Activated CD8-positive, alpha-beta memory T cell treated with anti-CD3 and anti-CD28 coated beads, Interleukin-2, amount 50 U/mL, for 48 hours (primary cell): Measurements from ENCODE around the gene LHB.

ENCODE experiments used
- DNase-seq: peaks from one replicate; pipeline ENCODE4 v3.0.0-alpha.2; 2020

LHB gene

DNA sequence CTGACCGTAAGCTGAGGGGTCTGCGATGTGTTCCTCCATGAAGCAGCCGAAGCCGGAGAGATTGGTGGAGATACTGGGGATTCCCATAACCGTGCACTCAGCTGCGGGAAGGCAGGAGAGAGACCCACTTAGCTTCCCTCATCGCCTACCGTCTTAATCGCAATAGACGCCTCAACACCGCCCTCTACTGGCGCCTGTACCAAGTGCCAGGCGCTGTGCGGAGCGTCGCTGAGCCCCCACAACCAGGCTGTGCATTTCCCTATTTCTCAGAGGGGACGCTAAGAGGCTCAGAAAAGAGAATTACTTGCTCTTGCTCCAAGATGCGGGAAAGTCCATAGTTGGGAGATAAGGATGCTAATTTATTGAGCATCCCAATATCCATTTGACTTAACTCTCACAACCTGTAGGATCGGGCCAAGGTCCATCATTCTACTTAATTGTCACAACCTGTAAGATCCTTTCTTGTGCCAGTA, 45.9 kb downstream of the LHB start:
- peak; percentile 95 for DNase-seq

DNA sequence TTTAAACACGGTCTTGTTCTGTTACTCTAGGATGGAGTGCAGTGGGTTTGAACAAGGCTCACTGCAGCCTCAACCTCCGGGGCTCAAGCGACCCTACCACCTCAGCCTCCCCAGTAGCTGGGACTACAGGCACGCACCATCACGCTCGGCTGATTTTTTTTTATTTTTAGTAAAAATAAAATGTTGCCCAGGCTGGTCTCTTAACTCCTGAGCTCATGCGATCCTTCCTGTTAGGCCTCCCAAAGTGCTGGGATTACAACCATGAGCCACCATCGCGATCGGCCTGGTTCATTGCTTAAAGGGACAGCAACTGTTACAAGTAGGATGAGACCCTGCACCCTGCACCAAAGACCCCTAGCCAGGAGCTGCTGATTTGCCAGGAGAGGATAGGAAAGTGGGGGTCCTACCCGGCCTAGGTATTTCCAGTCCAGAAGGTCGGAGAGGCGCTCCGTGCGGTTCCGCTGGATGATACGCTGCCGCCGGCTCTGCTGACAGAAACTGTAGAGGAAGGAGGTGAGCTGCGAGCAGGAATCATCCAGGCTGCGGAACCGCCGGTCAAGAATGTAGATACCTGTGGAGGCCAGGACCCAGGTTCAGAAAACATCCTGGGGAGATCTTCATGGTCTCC, 46.6 kb downstream of the LHB start:
- DNase-seq = no peak

DNA sequence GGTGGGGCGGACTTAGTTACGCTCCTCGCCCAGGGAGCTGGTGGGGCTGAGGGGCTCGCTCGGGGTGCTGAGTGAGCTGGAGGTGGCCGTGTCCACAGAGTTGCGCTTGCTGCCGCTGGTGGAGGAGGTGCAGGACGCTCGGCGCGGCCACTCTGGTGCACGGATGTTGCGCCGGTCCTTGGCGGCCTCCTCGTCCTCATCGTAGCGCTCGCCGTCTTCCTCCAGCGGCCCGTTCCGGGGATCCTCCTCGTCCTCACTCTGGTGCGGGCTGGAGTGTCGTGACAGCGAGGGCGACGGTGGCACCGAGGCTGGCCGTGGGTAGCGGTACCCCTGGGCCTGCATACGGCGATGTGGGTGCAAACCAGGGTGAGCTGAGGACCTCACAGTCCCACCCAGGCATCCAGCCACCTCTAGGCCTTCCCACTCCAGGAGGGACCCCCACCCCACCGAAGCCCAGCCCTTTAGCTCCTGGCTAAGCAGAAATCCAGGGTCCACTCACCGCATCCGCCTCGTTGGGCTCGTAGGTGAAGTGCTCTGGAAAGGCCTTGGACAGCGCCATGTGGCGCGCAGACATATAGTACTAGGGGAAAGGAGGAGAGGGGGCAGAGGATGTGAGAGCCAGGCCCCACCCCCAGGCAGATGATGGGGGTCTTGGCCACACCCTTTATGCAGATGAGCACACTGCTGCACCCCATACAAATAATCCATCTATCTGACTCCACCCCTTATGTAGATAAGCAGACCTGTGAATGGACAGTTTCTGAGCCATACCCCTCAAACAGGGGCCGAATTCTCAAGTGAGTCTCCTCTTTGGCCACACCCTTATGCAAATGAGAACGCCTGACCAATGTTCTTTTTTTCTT, 47.4 kb downstream of the LHB start:
- DNase-seq = no peak

DNA sequence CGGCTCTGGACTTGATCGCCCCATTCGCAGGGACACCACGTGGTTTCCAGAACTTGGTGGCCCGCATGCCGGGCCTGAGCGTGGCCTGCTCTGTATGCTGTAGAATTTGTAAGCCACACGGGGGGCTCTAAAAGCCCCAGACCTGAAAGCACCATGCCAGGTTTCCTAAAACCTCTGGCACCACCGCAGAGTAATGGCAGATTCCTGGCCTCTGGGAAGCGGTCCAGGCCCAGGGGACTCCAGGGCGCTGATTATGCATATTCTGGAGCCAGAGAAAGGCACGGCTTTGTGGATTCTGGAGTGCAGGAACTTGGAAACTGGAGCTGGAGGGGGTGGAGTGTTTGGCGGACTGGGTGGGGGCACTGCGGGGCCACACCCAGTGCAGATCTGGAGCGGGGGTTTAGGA, 48.1 kb downstream of the LHB start:
- no peak for DNase-seq

DNA sequence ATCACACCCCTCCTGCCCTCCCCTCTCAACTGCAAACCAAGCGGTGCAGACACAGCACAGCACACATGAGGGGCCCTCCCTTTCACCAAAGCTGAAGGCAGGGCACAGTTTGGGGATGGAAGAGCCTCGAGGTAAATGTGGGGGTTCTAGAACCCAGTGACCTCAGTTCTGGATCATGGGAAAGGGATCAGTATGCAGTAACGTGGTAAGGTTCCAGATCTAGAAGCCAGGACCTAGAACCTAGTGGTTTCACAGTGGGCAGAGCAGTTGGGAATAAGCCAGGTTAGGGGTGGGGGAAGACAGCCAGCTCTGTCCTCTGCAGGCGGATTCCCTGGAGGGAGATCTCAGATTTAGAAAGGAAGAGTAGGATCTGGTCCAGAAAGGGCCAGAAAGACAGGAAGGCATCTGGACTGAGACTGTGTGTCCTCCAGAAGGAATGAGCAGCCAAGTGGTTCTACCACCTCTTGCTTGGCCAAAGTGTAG, 48.7 kb downstream of the LHB start:
- no peak for DNase-seq

DNA sequence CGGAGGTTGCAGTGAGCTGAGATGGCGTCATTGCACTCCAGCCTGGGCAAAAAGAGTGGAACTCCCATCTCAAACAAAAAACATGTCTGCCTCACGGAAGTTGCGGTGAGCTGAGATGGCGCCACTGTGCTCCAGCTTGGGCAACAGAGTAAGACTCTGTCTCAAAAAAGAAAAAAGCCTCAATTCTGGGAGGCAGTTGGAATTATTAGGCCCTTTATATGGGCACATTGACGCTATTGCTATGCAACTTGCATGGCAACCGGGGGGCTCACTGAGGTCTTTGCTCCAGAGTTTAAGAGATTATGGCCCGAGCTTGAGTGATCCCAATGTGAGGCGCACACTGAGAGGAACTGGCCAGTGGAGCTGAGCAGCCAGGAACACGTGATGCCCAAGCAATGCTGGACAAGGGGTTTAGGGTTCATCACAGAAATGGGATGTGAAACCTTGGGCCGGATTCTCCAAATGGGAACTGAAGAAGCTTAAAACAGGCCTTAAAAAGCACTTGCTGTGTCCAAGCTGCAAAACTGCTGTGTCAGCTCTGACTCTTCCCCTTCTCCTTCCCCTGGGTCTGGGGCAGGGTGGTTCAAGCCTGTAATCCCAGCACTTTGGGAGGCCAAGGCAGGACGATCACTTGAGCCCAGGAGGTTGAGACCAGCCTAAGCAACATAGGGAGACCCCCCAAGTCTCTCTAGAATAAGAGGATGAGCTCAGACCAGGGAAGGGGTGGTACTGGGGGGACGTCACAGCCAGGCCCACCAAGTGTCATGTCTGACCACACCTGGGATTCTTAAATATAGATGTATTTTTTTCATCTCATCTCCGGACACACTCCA, 49.3 kb downstream of the LHB start:
- DNase-seq = peak; percentile 63

DNA sequence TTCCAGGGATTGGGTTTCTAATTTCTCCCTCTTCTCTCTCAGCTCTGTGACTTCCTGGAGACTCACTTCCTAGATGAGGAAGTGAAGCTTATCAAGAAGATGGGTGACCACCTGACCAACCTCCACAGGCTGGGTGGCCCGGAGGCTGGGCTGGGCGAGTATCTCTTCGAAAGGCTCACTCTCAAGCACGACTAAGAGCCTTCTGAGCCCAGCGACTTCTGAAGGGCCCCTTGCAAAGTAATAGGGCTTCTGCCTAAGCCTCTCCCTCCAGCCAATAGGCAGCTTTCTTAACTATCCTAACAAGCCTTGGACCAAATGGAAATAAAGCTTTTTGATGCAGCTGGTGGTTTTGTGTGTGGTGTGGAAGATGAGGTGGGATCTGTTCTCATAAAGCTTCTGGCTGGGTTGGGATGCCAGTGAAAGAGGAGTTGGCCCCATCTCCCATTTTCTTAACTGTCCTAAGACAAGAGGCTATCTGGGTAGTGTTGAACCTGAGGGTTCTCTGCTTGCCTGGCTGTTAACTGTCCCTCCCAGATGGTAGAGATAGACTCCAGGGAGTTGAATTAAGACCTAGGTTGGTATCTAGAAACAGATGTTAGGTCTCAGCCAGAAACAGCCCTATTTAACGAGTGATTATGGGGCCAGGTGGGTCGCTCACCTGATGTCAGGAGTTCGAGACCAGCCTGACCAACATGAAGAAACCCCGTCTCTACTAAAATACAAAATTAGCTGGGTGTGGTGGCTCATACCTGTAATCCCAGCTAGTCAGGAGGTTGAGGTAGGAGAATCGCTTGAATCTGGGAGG, 50.1 kb downstream of the LHB start:
- DNase-seq = peak; percentile 60
